Measurements from ENCODE around the gene SEL1L3.

- TF ChIP-seq CTCF (IDR thresholded peaks at IDR 0.05): no peak
- TF ChIP-seq POLR2AphosphoS5 (IDR thresholded peaks at IDR 0.05): no peak
Measured at GRCh38 chr4:25749150-25749794, 113.5 kb downstream of the SEL1L3 start.

Measured in gastroesophageal sphincter (tissue), 3 donors.